Stimulated activated CD4-positive, alpha-beta T cell treated with anti-CD3 and anti-CD28 coated beads, Interleukin-1b, Interleukin-23, amount 100 ng/mL, for 48 hours (primary cell): ENCODE measurements around the gene ZNF276.

Experiments
- DNase-seq: peaks from one replicate; pipeline ENCODE4 v3.0.0-alpha.2; 2020

ZNF276 gene

GRCh38 chr16:89785523-89786155 is 64.3 kb downstream of the ZNF276 start:
- DNase-seq, result no peak

- DNase-seq, result no peak
Observed at GRCh38 chr16:89786474-89787364, 65.4 kb downstream of the ZNF276 start.

- DNase-seq, result no peak
Observed at GRCh38 chr16:89787365-89787805, 66.0 kb downstream of the ZNF276 start.
